ENCODE data around the gene GNB3. TPM values are rescaled to one million over a fixed set of nuclear protein-coding genes. Genes with fewer than 3 reads are reported as not detected.
"Not testable (repeated sequence)": the region's sequence is repeated elsewhere in the genome, so short reads cannot be mapped to it uniquely, and the experiment has no call there.

GNB3 gene
- polyA plus RNA-seq, 3 donors, result 5.9 to 9.2 (median 8.4) TPM

DNA sequence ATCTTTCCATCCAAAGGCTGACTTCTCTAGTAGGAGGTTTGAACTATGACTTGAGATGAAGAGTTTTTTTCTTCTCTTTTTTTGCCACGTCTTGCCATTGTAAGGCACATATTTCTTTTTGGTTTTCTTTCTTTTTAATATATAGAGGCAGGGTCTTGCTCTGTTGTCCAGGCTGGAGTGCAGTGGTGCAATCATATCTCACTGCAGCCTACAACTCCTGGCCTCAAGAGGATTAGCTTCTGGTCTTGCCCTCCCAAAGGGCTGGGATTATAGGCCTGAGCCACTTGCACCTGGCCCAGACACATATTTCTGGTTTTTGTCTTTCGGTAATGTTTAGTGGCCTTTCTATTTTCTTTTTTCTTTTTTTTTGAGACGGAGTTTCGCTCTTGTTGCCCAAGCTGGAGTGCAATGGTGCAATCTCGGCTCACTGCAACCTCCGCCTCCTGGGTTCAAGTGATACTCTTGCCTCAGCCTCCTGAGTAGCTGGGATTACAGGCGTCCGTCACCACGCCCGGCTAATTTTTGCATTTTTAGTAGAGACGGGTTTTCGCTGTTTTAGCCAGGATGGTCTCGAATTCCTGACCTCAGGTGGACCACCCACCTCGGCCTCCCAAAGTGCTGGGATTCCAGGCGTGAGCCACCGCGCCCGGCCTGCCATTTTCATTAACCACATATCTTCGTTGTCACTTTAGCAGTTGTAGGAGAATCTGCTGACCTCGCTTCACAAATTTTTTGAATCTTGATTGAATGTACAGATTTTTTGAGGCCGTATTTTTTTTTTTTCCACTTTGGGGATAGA, 49.2 kb downstream of the GNB3 start:
- DNase-seq (ENCODE audit: extremely low read depth in 1 of 11, low read depth in 9 of 11, low spot score in 4 of 11), result not testable (repeated sequence)

GRCh38 chr12:6890789-6891645, 50.3 kb downstream of the GNB3 start:
- peak in 9 of 11 donors; percentile 88 to 99 (median 97) for DNase-seq (ENCODE audit: extremely low read depth in 1 of 11, low read depth in 9 of 11, low spot score in 4 of 11)

GRCh38 chr12:6891646-6892001, 50.9 kb downstream of the GNB3 start:
- no peak for DNase-seq (ENCODE audit: extremely low read depth in 1 of 11, low read depth in 9 of 11, low spot score in 4 of 11)

DNA sequence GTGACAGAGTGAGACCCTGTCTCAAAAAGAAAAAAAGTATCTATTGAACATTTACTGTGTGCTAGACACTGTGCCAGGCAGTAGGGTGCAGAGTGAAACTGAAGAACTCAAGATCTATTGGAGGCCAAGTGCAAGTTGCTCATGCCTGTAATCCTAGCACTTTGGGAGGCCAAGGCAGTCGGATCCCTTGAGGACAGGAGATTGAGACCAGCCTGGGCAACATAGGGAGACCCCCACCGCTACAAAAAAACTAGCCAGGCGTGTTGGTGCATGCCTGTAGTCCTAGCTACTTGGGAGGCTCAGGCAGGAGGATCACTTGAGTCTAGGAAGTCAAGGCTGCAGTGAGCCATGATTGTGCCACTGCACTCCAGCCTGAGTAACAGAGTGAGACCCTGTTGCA, 52.0 kb downstream of the GNB3 start:
- DNase-seq (ENCODE audit: extremely low read depth in 1 of 11, low read depth in 9 of 11, low spot score in 4 of 11), result not testable (repeated sequence)

DNA sequence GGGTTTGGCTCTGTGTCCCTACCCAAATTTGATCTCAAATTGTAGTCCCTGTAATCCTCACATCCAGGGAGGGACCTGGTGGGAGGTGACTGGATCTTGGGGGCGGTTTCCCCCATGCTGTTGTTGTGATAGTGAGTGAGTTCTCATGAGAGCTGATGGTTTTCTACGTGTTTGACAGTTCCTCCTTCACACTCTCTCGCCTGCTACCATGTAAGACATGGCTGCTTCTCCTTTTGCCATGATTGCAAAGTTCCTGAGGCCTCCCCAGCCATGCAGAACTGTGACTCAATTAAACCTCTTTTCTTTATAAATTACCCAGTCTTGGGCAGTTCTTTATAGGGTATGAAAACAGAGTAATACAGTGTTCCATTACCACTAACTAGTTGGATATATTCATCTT, 53.6 kb downstream of the GNB3 start:
- DNase-seq (ENCODE audit: extremely low read depth in 1 of 11, low read depth in 9 of 11, low spot score in 4 of 11), result no peak

Other genes with a start within 250 kb of the GNB3 start
- gene CHD4, start 233.5 kb upstream of the GNB3 start, polyA plus RNA-seq (ENCODE audit: insufficient read length in 3 of 3), result 100 to 1,000 TPM; 294 to 313 (median 295) TPM
- 1 to 10 TPM in 2 of 3 donors, under 1 TPM in 1; 0.96 to 1.5 (median 1.3) TPM for gene LPAR5, start 205.0 kb upstream of the GNB3 start, polyA plus RNA-seq (ENCODE audit: insufficient read length in 3 of 3)
- gene ACRBP, start 193.5 kb upstream of the GNB3 start, polyA plus RNA-seq (ENCODE audit: insufficient read length in 3 of 3), result 1 to 10 TPM; 3.1 to 6.8 (median 4.9) TPM
- 100 to 1,000 TPM; 111 to 118 (median 112) TPM for gene ING4, start 177.8 kb upstream of the GNB3 start, polyA plus RNA-seq (ENCODE audit: insufficient read length in 3 of 3)
- 10 to 100 TPM; 87.2 to 99.6 (median 91.3) TPM for gene ZNF384, start 151.6 kb upstream of the GNB3 start, polyA plus RNA-seq (ENCODE audit: insufficient read length in 3 of 3)
- 10 to 100 TPM; 11.7 to 14.0 (median 13.0) TPM for gene PIANP, start 140.1 kb upstream of the GNB3 start, polyA plus RNA-seq (ENCODE audit: insufficient read length in 3 of 3)
- gene COPS7A, start 116.9 kb upstream of the GNB3 start, polyA plus RNA-seq (ENCODE audit: insufficient read length in 3 of 3), result 10 to 100 TPM; 61.5 to 70.2 (median 65.1) TPM
- 100 to 1,000 TPM; 194 to 227 (median 210) TPM for gene MLF2, start 87.8 kb upstream of the GNB3 start, polyA plus RNA-seq (ENCODE audit: insufficient read length in 3 of 3)
- 100 to 1,000 TPM; 513 to 676 (median 531) TPM for gene PTMS, start 74.6 kb upstream of the GNB3 start, polyA plus RNA-seq (ENCODE audit: insufficient read length in 3 of 3)
- gene LAG3, start 68.4 kb upstream of the GNB3 start, polyA plus RNA-seq (ENCODE audit: insufficient read length in 3 of 3), result 1 to 10 TPM; 1.9 to 2.1 (median 2.1) TPM
- gene CD4, start 51.4 kb upstream of the GNB3 start, polyA plus RNA-seq (ENCODE audit: insufficient read length in 3 of 3), result 10 to 100 TPM; 28.0 to 31.1 (median 29.9) TPM
- gene GPR162, start 19.1 kb upstream of the GNB3 start, polyA plus RNA-seq (ENCODE audit: insufficient read length in 3 of 3), result 10 to 100 TPM; 25.4 to 37.4 (median 28.2) TPM
- gene P3H3, start 12.5 kb upstream of the GNB3 start, polyA plus RNA-seq (ENCODE audit: insufficient read length in 3 of 3), result 10 to 100 TPM; 24.4 to 41.2 (median 35.2) TPM
- 10 to 100 TPM; 25.4 to 31.4 (median 28.5) TPM for gene CDCA3, start 10.4 kb downstream of the GNB3 start, polyA plus RNA-seq (ENCODE audit: insufficient read length in 3 of 3)
- gene USP5, start 11.2 kb downstream of the GNB3 start, polyA plus RNA-seq (ENCODE audit: insufficient read length in 3 of 3), result 10 to 100 TPM; 55.0 to 70.2 (median 58.4) TPM
- 100 to 1,000 TPM; 560 to 645 (median 574) TPM for gene TPI1, start 26.6 kb downstream of the GNB3 start, polyA plus RNA-seq (ENCODE audit: insufficient read length in 3 of 3)
- 10 to 100 TPM in 1 of 3 donors, 1 to 10 TPM in 2; 7.5 to 15.1 (median 9.3) TPM for gene SPSB2, start 32.4 kb downstream of the GNB3 start, polyA plus RNA-seq (ENCODE audit: insufficient read length in 3 of 3)
- 10 to 100 TPM; 18.4 to 21.8 (median 21.7) TPM for gene LRRC23, start 63.9 kb downstream of the GNB3 start, polyA plus RNA-seq (ENCODE audit: insufficient read length in 3 of 3)
- 10 to 100 TPM; 12.7 to 25.7 (median 13.5) TPM for gene ENO2, start 73.7 kb downstream of the GNB3 start, polyA plus RNA-seq (ENCODE audit: insufficient read length in 3 of 3)
- 100 to 1,000 TPM in 2 of 3 donors, 10 to 100 TPM in 1; 91.9 to 142 (median 139) TPM for gene ATN1, start 87.0 kb downstream of the GNB3 start, polyA plus RNA-seq (ENCODE audit: insufficient read length in 3 of 3)
- gene RNU7-1, start 102.9 kb downstream of the GNB3 start, polyA plus RNA-seq (ENCODE audit: insufficient read length in 3 of 3), result not detected
- 100 to 1,000 TPM; 131 to 205 (median 154) TPM for gene C12orf57, start 103.1 kb downstream of the GNB3 start, polyA plus RNA-seq (ENCODE audit: insufficient read length in 3 of 3)
- 10 to 100 TPM; 18.7 to 27.0 (median 22.3) TPM for gene PTPN6, start 110.4 kb downstream of the GNB3 start, polyA plus RNA-seq (ENCODE audit: insufficient read length in 3 of 3)
- 100 to 1,000 TPM; 256 to 296 (median 267) TPM for gene PHB2, start 129.7 kb downstream of the GNB3 start, polyA plus RNA-seq (ENCODE audit: insufficient read length in 3 of 3)
- gene EMG1, start 130.0 kb downstream of the GNB3 start, polyA plus RNA-seq (ENCODE audit: insufficient read length in 3 of 3), result 10 to 100 TPM; 43.4 to 53.0 (median 50.7) TPM
- 10 to 100 TPM; 59.1 to 62.3 (median 61.5) TPM for gene LPCAT3, start 177.6 kb downstream of the GNB3 start, polyA plus RNA-seq (ENCODE audit: insufficient read length in 3 of 3)
- gene C1S, start 219.8 kb downstream of the GNB3 start, polyA plus RNA-seq (ENCODE audit: insufficient read length in 3 of 3), result 10 to 100 TPM; 48.0 to 66.1 (median 48.1) TPM

Measured in renal cortex interstitium (tissue), 11 donors.